ENCODE data around the gene ZNF827. TPM values are rescaled to one million over a fixed set of nuclear protein-coding genes. Genes with fewer than 3 reads are reported as not detected.

ZNF827 gene
- polyA plus RNA-seq, 1 experiment = 15.1 TPM

DNA sequence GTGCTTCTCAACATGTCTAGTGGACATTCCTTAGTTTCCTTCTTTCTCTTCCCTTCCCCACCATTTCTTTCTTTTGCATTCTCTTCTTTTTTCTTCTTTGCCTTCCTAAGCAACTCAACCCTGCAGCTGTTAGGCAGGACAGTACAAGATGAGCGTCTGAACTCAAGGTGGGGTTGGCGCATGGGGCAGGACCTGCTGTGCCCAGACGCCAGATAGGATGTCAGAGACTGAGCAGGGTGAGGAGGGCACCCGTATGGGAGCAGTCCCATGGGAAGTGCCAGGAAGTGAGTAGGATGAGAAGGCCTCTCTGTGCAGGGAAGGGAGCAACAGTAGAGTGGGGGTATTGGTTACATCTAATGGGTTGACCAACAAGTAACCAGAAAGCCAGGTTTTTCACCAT, 38.1 kb upstream of the ZNF827 start:
- Histone ChIP-seq H3K4me3 (ENCODE audit: low read depth, low read length) (no peak overlapping the region), H3K36me3 (ENCODE audit: control insufficient read depth, insufficient read depth, low read length) (no peaks in the 10 kb centered on the region), H3K27me3 (ENCODE audit: control insufficient read depth, insufficient read depth, low read length) (no peaks in the 10 kb centered on the region; the same call in none of the 2 replicates)
- ChIA-PET CTCF (no interaction called here), POLR2A (no interaction called here)
- DNase-seq (ENCODE audit: low read depth) = no peak
- TF ChIP-seq, protein P1, sequence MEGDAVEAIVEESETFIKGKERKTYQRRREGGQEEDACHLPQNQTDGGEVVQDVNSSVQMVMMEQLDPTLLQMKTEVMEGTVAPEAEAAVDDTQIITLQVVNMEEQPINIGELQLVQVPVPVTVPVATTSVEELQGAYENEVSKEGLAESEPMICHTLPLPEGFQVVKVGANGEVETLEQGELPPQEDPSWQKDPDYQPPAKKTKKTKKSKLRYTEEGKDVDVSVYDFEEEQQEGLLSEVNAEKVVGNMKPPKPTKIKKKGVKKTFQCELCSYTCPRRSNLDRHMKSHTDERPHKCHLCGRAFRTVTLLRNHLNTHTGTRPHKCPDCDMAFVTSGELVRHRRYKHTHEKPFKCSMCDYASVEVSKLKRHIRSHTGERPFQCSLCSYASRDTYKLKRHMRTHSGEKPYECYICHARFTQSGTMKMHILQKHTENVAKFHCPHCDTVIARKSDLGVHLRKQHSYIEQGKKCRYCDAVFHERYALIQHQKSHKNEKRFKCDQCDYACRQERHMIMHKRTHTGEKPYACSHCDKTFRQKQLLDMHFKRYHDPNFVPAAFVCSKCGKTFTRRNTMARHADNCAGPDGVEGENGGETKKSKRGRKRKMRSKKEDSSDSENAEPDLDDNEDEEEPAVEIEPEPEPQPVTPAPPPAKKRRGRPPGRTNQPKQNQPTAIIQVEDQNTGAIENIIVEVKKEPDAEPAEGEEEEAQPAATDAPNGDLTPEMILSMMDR (IDR thresholded peaks at IDR 0.05; ENCODE audit: insufficient read depth, low read depth, low read length) = no peak

DNA sequence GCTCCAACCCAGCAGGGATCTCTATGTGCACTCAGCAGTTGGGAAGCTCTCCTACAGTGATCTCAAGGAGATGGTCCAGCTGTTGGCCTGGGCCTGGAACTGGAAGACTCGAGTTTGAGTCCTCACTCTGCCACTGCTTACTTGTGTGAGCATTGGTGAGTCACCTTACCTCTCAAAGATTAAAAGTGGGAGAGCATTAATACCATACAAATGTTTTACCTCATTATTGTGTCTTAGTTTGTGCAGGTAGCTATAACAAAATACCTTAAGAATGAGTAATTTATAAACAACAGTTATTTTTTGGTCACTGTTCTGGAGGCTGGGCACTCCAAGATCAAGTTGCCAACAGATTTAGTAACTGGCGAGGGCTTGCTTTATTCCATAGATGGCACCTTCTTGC, 21.4 kb upstream of the ZNF827 start:
- Histone ChIP-seq H3K27me3 (ENCODE audit: control insufficient read depth, insufficient read depth, low read length) (peaks cover 3% of the 10 kb centered on the region; the same call in 1 of the 2 replicates), H3K4me3 (ENCODE audit: low read depth, low read length) (no peak overlapping the region), H3K36me3 (ENCODE audit: control insufficient read depth, insufficient read depth, low read length) (no peaks in the 10 kb centered on the region)
- CTCF ChIA-PET = interaction anchor here (0.9 kb wide), 1 partner anchor 9 kb away, joined by 3 read pairs; no protein-coding TSS in a partner anchor
- POLR2A ChIA-PET = no interaction called here
- TF ChIP-seq, protein P1 (IDR thresholded peaks at IDR 0.05; ENCODE audit: insufficient read depth, low read depth, low read length) = no peak
- DNase-seq (ENCODE audit: low read depth) = no peak

DNA sequence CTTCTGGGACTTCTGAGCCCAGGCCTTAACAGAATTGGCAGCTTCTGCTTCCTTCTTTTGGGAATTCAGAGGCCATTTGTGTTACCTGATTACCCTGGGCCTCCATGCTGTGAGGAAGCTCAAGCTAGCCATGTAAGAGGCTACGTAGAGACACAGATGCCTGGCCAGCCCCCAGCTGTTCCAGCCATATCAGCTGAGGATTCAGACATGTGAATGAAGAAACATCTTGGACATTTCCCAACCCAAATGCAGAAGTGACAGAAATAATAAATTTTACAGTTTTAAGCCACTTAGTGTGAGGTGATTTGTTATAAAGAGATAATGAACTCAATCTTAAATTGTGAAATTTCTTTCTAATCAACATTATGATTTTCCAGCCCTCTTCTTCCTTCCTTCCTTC, 18.7 kb upstream of the ZNF827 start:
- TF ChIP-seq, protein P1 (IDR thresholded peaks at IDR 0.05; ENCODE audit: insufficient read depth, low read depth, low read length) = no peak
- H3K4me3 ChIP-seq (ENCODE audit: low read depth, low read length) = no peak overlapping the region
- H3K27me3 ChIP-seq (ENCODE audit: control insufficient read depth, insufficient read depth, low read length) = peaks cover 3% of the 10 kb centered on the region; the same call in 1 of the 2 replicates
- ChIA-PET POLR2A (no interaction called here), CTCF (interaction anchor here (1.1 kb wide), 1 partner anchor 382 kb away, joined by 3 read pairs; no protein-coding TSS in a partner anchor)
- no peaks in the 10 kb centered on the region for H3K36me3 ChIP-seq (ENCODE audit: control insufficient read depth, insufficient read depth, low read length)
- DNase-seq (ENCODE audit: low read depth) = no peak

DNA sequence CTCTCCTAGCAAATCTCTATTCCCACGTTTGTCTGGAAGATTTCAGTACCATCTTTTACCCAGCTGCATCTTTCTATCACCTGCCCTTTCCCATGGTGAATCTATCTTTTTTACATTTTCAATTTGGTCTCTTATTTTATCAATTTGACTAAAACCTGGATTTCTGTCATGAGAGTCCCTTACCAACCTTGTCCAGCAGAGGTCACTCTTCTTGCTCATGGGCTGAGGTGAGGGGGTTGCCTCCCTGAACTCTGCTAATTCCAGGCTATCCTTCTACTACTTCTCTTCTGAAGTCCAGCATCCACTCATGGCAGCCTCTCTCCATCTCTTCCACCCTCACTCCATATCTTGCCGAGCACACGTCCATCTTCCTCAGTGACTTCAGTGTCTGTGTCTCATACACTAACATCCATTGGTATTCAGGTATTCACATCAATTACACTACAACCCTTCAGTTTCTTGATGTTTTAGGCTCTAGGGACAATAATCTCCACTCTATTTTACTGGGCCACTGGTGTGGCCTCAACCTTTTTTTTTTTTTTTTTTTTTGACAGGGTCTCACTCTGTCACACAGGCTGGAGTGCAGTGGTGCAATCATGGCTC, 17.8 kb upstream of the ZNF827 start:
- Histone ChIP-seq H3K4me3 (ENCODE audit: low read depth, low read length) (no peak overlapping the region), H3K36me3 (ENCODE audit: control insufficient read depth, insufficient read depth, low read length) (no peaks in the 10 kb centered on the region), H3K27me3 (ENCODE audit: control insufficient read depth, insufficient read depth, low read length) (peaks cover 3% of the 10 kb centered on the region; the same call in 1 of the 2 replicates)
- TF ChIP-seq, protein P1 (IDR thresholded peaks at IDR 0.05; ENCODE audit: insufficient read depth, low read depth, low read length) = peak; percentile 82
- no peak for DNase-seq (ENCODE audit: low read depth)
- ChIA-PET POLR2A (no interaction called here), CTCF (interaction anchor here (0.6 to 1.1 kb wide), 5 partner anchors 11 to 963 kb away, joined by 3 to 6 read pairs (median 3); no protein-coding TSS in a partner anchor)

DNA sequence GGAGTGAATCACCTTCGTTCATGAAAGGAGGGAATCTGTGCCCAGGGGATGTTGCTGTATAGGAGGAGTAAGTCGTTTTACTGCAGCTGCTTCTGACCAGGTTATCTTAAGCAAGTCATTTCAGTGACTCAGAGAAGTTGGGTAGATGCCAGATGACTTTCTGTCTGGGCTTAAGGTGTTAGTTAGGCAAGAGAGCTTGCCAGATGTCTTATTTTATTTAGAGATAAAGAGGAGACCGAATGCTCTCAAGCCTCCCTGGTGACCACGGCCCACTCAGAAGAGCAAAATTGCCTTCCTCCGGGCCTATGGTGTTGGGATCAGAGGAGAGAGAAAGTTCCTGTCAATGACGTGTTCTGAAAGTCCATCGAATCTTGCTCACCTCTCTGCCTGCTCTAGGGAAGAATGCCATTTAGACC, 16.3 kb upstream of the ZNF827 start:
- H3K27me3 ChIP-seq (ENCODE audit: control insufficient read depth, insufficient read depth, low read length) = peaks cover 2% of the 10 kb centered on the region; the same call in 1 of the 2 replicates
- TF ChIP-seq, protein P1 (IDR thresholded peaks at IDR 0.05; ENCODE audit: insufficient read depth, low read depth, low read length) = no peak
- H3K36me3 ChIP-seq (ENCODE audit: control insufficient read depth, insufficient read depth, low read length) = no peaks in the 10 kb centered on the region
- no peak for DNase-seq (ENCODE audit: low read depth)
- POLR2A ChIA-PET = no interaction called here
- CTCF ChIA-PET = interaction anchor here (1.0 to 1.5 kb wide), 2 partner anchors 10 to 40 kb away, joined by 4 read pairs; no protein-coding TSS in a partner anchor
- no peak overlapping the region for H3K4me3 ChIP-seq (ENCODE audit: low read depth, low read length)
